KMS-11 (cell line): Measurements from ENCODE around the gene OGDH.
A peak's percentile ranks its signal among the peaks of the same experiment; 100 is the strongest.

Source experiments
- H2AFZ ChIP-seq: fragments of 200-600 bp; sonication (generic); 2 replicates; pipeline ENCODE4 v1.6.1; 2016; ENCODE audit warnings: antibody characterized with exemption, mixed run types, low read depth
- H3K27ac ChIP-seq: fragments of 200-600 bp; sonication (generic); 2 replicates; pipeline ENCODE4 v1.6.1; 2016; ENCODE audit warnings: mild to moderate bottlenecking, mixed run types
- H3K27me3 ChIP-seq: fragments of 200-600 bp; sonication (generic); 2 replicates; pipeline ENCODE4 v1.6.1; 2017; ENCODE audit warnings: mild to moderate bottlenecking, low read depth, mixed run types, moderate library complexity; ENCODE audit not compliant: insufficient read depth
- H3K36me3 ChIP-seq: fragments of 200-600 bp; sonication (generic); 2 replicates; pipeline ENCODE4 v1.6.1; 2017; ENCODE audit warnings: mild to moderate bottlenecking, mixed run types; ENCODE audit not compliant: insufficient read depth
- H3K4me1 ChIP-seq: fragments of 200-600 bp; sonication (generic); 2 replicates; pipeline ENCODE4 v1.6.1; 2016; ENCODE audit warnings: mild to moderate bottlenecking, low read depth, mixed run types; ENCODE audit not compliant: poor library complexity, severe bottlenecking
- H3K4me2 ChIP-seq: fragments of 200-600 bp; sonication (generic); 2 replicates; pipeline ENCODE4 v1.7.0; 2016; ENCODE audit warnings: mild to moderate bottlenecking, mixed run types
- H3K4me3 ChIP-seq: fragments of 200-600 bp; sonication (generic); IDR thresholded peaks from 2 replicates; pipeline ENCODE4 v1.6.1; 2017; ENCODE audit warnings: low read depth, low read length, mixed read lengths; ENCODE audit not compliant: insufficient read depth
- H3K79me2 ChIP-seq: fragments of 200-600 bp; sonication (generic); 2 replicates; pipeline ENCODE4 v1.6.1; 2016; ENCODE audit warnings: low read depth, mixed run types; ENCODE audit not compliant: insufficient read depth
- H3K9ac ChIP-seq: fragments of 200-600 bp; sonication (generic); 2 replicates; pipeline ENCODE4 v1.6.1; 2016; ENCODE audit warnings: mild to moderate bottlenecking, mixed run types
- H4K20me1 ChIP-seq: fragments of 200-600 bp; sonication (generic); 2 replicates; pipeline ENCODE4 v1.6.1; 2016; ENCODE audit warnings: mild to moderate bottlenecking, mixed run types; ENCODE audit not compliant: insufficient read depth
- CTCF ChIP-seq: fragments of 200-600 bp; sonication (generic); conservative IDR thresholded peaks from 2 replicates; pipeline ENCODE4 v1.6.1; 2017; ENCODE audit warnings: low read depth, mild to moderate bottlenecking, antibody characterized with exemption, low read length, moderate library complexity, mixed read lengths

OGDH gene

GRCh38 chr7:44569959-44570358 lies 36.5 kb upstream of the OGDH start:
- peaks cover 29% of the 10 kb centered on the region for H3K79me2 ChIP-seq
- no peak for TF ChIP-seq CTCF
- H3K4me3 ChIP-seq = no peak overlapping the region
- H3K9ac ChIP-seq = no peak overlapping the region
- H3K27me3 ChIP-seq = no peaks in the 10 kb centered on the region
- H2AFZ ChIP-seq = no peak overlapping the region
- no peak overlapping the region for H3K27ac ChIP-seq
- no peaks in the 10 kb centered on the region; the same call in 1 of the 2 replicates for H4K20me1 ChIP-seq
- H3K36me3 ChIP-seq = peaks cover 16% of the 10 kb centered on the region; the same call in 1 of the 2 replicates
- H3K4me1 ChIP-seq = peaks cover 21% of the 10 kb centered on the region
- no peak overlapping the region for H3K4me2 ChIP-seq

- H2AFZ ChIP-seq = no peak overlapping the region
- peak overlapping the region; percentile 86 for H3K9ac ChIP-seq
- no peak for TF ChIP-seq CTCF
- H3K27me3 ChIP-seq = no peaks in the 10 kb centered on the region
- H3K4me1 ChIP-seq = peaks cover 25% of the 10 kb centered on the region
- H4K20me1 ChIP-seq = no peaks in the 10 kb centered on the region
- H3K4me2 ChIP-seq = peak overlapping the region; percentile 90
- H3K4me3 ChIP-seq = no peak overlapping the region
- H3K36me3 ChIP-seq = peaks cover 16% of the 10 kb centered on the region; the same call in 1 of the 2 replicates
- peak overlapping the region; percentile 55; the same call in 1 of the 2 replicates for H3K27ac ChIP-seq
- H3K79me2 ChIP-seq = peaks cover 32% of the 10 kb centered on the region
Measured at GRCh38 chr7:44572771-44573170, 33.7 kb upstream of the OGDH start.

- no peak for TF ChIP-seq CTCF
- Histone ChIP-seq H3K4me1 (peaks cover 25% of the 10 kb centered on the region), H3K27me3 (no peaks in the 10 kb centered on the region), H3K27ac (peak within 1 kb of the TSS; percentile 55), H3K4me2 (peak within 1 kb of the TSS; percentile 90), H3K9ac (peak within 1 kb of the TSS; percentile 86), H3K4me3 (no peak within 1 kb of the TSS), H2AFZ (peak within 1 kb of the TSS; percentile 55), H3K36me3 (peaks cover 16% of the 10 kb centered on the region; the same call in 1 of the 2 replicates), H3K79me2 (peaks cover 32% of the 10 kb centered on the region), H4K20me1 (no peaks in the 10 kb centered on the region)
Measured at GRCh38 chr7:44573464-44574286, 32.8 kb upstream of the OGDH start, which contains the start of gene DDX56. DDX56 (minus strand) TSS chr7:44573908; CDS start chr7:44573895, 13 bp downstream.

GRCh38 chr7:44574287-44574872 lies 32.0 kb upstream of the OGDH start:
- Histone ChIP-seq H3K79me2 (peaks cover 39% of the 10 kb centered on the region), H3K9ac (peak overlapping the region; percentile 86; the same call in 1 of the 2 replicates), H3K36me3 (peaks cover 16% of the 10 kb centered on the region; the same call in 1 of the 2 replicates), H3K4me2 (peak overlapping the region; percentile 90), H3K27me3 (no peaks in the 10 kb centered on the region), H3K4me1 (peaks cover 25% of the 10 kb centered on the region), H4K20me1 (no peaks in the 10 kb centered on the region), H2AFZ (peak overlapping the region; percentile 55), H3K27ac (peak overlapping the region; percentile 55; the same call in 1 of the 2 replicates), H3K4me3 (no peak overlapping the region)
- no peak for TF ChIP-seq CTCF
